Testis (tissue), 5 donors: ENCODE measurements around the gene HELQ. TPM values are rescaled to one million over a fixed set of nuclear protein-coding genes. Genes with fewer than 3 reads are reported as not detected.
A peak's percentile ranks its signal among the peaks of the same experiment; 100 is the strongest.
"Not testable (repeated sequence)": the region's sequence is repeated elsewhere in the genome, so short reads cannot be mapped to it uniquely, and the experiment has no call there.

ENCODE experiments used
- DNase-seq: peaks from one replicate; pipeline ENCODE4 v3.0.0-alpha.2; 2019
- H3K27ac ChIP-seq, 2 donors: fragments of 200-600 bp; sonication (generic); one replicate each; pipeline ENCODE4 v1.5.1; 2019
- H3K27me3 ChIP-seq: fragments of 200-600 bp; sonication (generic); one replicate; pipeline ENCODE4 v1.5.1; 2019
- H3K36me3 ChIP-seq: fragments of 200-600 bp; sonication (generic); one replicate; pipeline ENCODE4 v1.5.1; 2017; ENCODE audit warnings: low read depth; ENCODE audit errors: missing control alignments
- H3K4me1 ChIP-seq: fragments of 200-600 bp; sonication (generic); one replicate; pipeline ENCODE4 v1.5.1; 2019
- H3K4me3 ChIP-seq, 2 donors: fragments of 200-600 bp; sonication (generic); one replicate each; pipeline ENCODE4 v1.5.1; 2017 to 2019
- H3K9me3 ChIP-seq: fragments of 200-600 bp; sonication (generic); one replicate; pipeline ENCODE4 v1.5.1; 2017
- CTCF ChIP-seq, 3 experiments: fragments of 450-650 bp in 2 of 3; fragments of 200-600 bp in 1 of 3; sonication (generic) in 1 of 3; IDR thresholded peaks; one replicate each; pipeline ENCODE4 v1.5.1; 2016 to 2019; ENCODE audit warnings: antibody characterized with exemption in 3 of 3, mild to moderate bottlenecking in 2 of 3, moderate library complexity in 1 of 3
- POLR2A ChIP-seq: fragments of 450-650 bp; IDR thresholded peaks from one replicate; pipeline ENCODE4 v1.6.1; 2017; ENCODE audit warnings: antibody characterized with exemption, mild to moderate bottlenecking, moderate library complexity
- WGBS, 2 donors: methylation state at CpG; one replicate each; pipeline ENCODE4 v1.1.5; 2018; 5-methylcytosine and 5-hydroxymethylcytosine counted together
- intact Hi-C: fragments of 100-400 bp; cut with DNase I; formaldehyde crosslinking; loops from one replicate; pipeline ENCODE4 v1.15.1; 2023; ENCODE audit warnings: low total_unique reads
- long read RNA-seq, 2 donors: transcript quantifications; one replicate each; lab custom pipeline, GENCODE V29; 2026
- polyA plus RNA-seq: library from polyadenylated mRNA; stranded (reverse); fragments of 350-450 nt; fragmentation: Illumina TruSeq; extraction: RNeasy Lipid Tissue Mini Kit (QIAGEN cat#74804); gene quantifications from one replicate; pipeline ENCODE4 v1.2.3, GENCODE V29; 2014; ENCODE audit warnings: low read depth, low replicate concordance; ENCODE audit not compliant: insufficient read depth
- total RNA-seq, 2 donors: library from RNA; depleted of rRNA; stranded (reverse); fragments of >200 nt; gene quantifications; one replicate each; pipeline ENCODE4 v1.2.3, GENCODE V29; 2016

HELQ gene
- total RNA-seq (10 to 100 TPM; 17.5 to 23.3 TPM), polyA plus RNA-seq (11.8 TPM)
- long read RNA-seq, donor 1, partial matches to known transcripts, result 8 of 13 reads
- long read RNA-seq, donor 1, other reads (novel, unspliced or antisense), result 0 of 13 reads
- long read RNA-seq, donor 2, partial matches to known transcripts, result 0 of 4 reads
- long read RNA-seq, donor 2, other reads (novel, unspliced or antisense), result 0 of 4 reads

GRCh38 chr4:83455281-83456183 is at the start of gene HELQ, which contains the start of gene MRPS18C:
Gene HELQ (minus strand): TSS chr4:83455823. CDS start chr4:83455693, 130 bp downstream.
Gene MRPS18C (plus strand): TSS chr4:83456058. CDS start chr4:83456078, 20 bp downstream.
- peak within 1 kb of the TSS; percentile 84 to 85 for H3K4me3 ChIP-seq
- peak; percentile 35 for TF ChIP-seq POLR2A
- TF ChIP-seq CTCF (IDR thresholded peaks at IDR 0.05), result peak in 1 of 3 experiments; percentile 10
- intact Hi-C loops, result no loop called here
- peaks cover 11% of the 10 kb centered on the region for H3K4me1 ChIP-seq
- WGBS, 2 donors, result 0% methylated on average over 57 to 58 of the region's 58 CpGs
- peak; percentile 98 for DNase-seq
- no peaks in the 10 kb centered on the region for H3K36me3 ChIP-seq
- peak within 1 kb of the TSS; percentile 96 to 98 for H3K27ac ChIP-seq
- H3K27me3 ChIP-seq, result no peaks in the 10 kb centered on the region
- no peaks in the 10 kb centered on the region for H3K9me3 ChIP-seq

DNA sequence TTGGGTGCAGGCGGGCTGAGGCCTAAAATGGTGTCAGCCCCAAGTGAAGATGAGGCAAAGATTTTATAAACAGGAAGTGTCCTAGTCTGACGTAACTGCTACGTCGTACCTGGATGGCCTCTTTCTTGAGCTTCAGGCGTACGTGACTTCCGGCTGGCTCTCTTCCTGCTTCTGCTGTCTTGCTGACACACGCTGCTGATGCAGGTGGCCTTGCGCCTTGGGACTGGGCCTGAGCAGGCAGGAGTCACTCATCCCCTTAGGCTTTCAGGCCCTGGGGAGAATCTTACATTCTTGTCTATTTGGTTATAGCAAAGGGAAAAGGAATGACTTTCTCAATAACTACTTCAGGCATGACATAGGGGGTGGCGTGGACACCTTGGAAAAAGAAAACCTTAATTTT is 49.4 kb upstream of the HELQ start:
- WGBS, 2 donors, result 92 to 97% methylated on average over 10 of the region's 10 CpGs
- Histone ChIP-seq H3K4me1 (no peaks in the 10 kb centered on the region), H3K4me3 (no peak overlapping the region), H3K27ac (no peak overlapping the region), H3K27me3 (no peaks in the 10 kb centered on the region), H3K36me3 (no peaks in the 10 kb centered on the region), H3K9me3 (no peaks in the 10 kb centered on the region)
- intact Hi-C loops, result loop anchor here (10.0 kb wide), 1 partner anchor 130 kb away; no protein-coding TSS in a partner anchor
- no peak for DNase-seq
- TF ChIP-seq POLR2A (no peak), CTCF (IDR thresholded peaks at IDR 0.05) (no peak)

GRCh38 chr4:83504503-83504902 is 48.9 kb upstream of the HELQ start:
- intact Hi-C loops, result loop anchor here (10.0 kb wide), 1 partner anchor 130 kb away; no protein-coding TSS in a partner anchor
- TF ChIP-seq CTCF (IDR thresholded peaks at IDR 0.05) (no peak), POLR2A (no peak)
- Histone ChIP-seq H3K27me3 (no peaks in the 10 kb centered on the region), H3K9me3 (no peaks in the 10 kb centered on the region), H3K27ac (no peak overlapping the region), H3K36me3 (no peaks in the 10 kb centered on the region), H3K4me3 (no peak overlapping the region), H3K4me1 (no peaks in the 10 kb centered on the region)
- 51 to 55% methylated on average over 4 of the region's 4 CpGs for WGBS, 2 donors
- DNase-seq, result no peak

DNA sequence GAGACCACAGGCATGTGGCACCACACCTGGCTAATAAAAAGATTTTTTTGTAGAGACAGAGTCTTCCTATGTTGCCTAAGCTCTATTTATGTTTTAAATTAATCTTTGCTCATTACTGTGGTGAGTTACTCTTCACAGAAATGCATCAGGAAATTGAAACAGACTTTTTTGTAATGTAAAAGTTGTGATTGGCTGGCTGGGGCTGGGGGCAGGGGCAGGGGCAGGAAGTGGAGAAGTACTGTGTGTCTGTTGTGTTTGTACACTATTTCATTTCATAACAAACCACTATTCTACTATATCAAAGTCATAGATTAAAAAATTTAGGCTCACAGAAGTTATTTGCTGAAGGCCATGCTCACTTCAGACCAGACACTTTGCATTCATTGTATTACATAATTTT is 48.4 kb upstream of the HELQ start:
- Histone ChIP-seq H3K4me3 (no peak overlapping the region), H3K27ac (no peak overlapping the region), H3K9me3 (no peaks in the 10 kb centered on the region), H3K36me3 (no peaks in the 10 kb centered on the region), H3K4me1 (no peaks in the 10 kb centered on the region), H3K27me3 (no peaks in the 10 kb centered on the region)
- TF ChIP-seq CTCF (IDR thresholded peaks at IDR 0.05) (no peak), POLR2A (no peak)
- DNase-seq, result no peak
- intact Hi-C loops, result loop anchor here (10.0 kb wide), 1 partner anchor 131 kb away; no protein-coding TSS in a partner anchor

- not testable (repeated sequence) for H3K27ac ChIP-seq, DNase-seq, H3K9me3 ChIP-seq, H3K4me1 ChIP-seq, H3K4me3 ChIP-seq, H3K27me3 ChIP-seq, H3K36me3 ChIP-seq
- intact Hi-C loops, result loop anchor here (10.0 kb wide), 1 partner anchor 133 kb away; no protein-coding TSS in a partner anchor
- WGBS, 2 donors, result 84 to 86% methylated on average over 3 of the region's 3 CpGs
These were observed 46.0 kb upstream of the HELQ start for GRCh38 chr4:83501671-83502070.
